ENCODE measurements around the gene DLG2. TPM values are rescaled to one million over a fixed set of nuclear protein-coding genes. Genes with fewer than 3 reads are reported as not detected.

DLG2 gene
- total and polyA plus RNA-seq, 4 donors = 0.30 to 5.5 (median 0.68) TPM

DNA sequence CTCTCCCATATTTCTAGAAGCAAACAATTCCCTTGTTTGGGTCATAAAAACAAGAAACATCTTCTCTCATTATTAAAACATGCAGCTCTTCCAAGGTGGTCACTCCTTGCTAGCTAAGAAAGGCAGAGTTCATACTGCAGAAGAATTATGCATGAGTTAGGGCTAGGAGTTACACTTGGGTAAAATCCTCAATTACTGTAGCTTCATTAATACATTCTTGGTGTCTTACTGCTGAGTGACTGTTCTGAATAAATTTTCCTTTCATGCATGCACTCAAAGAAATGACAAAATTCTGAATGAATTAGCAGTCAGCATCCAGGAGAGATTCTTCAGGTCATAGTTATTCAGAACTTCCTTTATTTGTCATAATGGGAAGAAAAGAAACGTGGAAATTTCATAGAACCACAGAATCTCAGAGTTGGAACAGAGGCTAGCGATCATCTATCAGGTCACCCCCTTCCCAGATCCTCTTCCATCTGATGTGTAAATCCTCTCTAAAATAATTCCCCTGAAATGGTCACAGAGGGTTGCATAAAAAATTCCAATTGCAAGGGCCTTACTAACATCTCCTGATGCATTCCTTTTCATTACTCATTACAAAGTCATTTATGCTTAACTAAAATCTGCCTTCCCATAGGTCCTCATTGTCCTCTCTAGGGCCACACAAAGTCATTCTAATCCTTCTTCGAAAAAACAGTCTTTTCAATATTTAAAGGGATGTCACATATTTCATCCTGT is 771.5 kb downstream of the DLG2 start:
- DNase-seq (ENCODE audit: low spot score) = no peak
- Histone ChIP-seq H3K27me3 (ENCODE audit: control insufficient read depth in 4 of 4, insufficient read depth in 4 of 4, low read length in 3 of 4) (no peaks in the 10 kb centered on the region), H3K4me1 (ENCODE audit: control insufficient read depth in 4 of 4, insufficient read depth in 4 of 4, low read length in 3 of 4) (no peaks in the 10 kb centered on the region), H3K9me3 (ENCODE audit: control insufficient read depth in 4 of 4, low read length in 3 of 4) (peaks cover 0 to 2% (median 0%) of the 10 kb centered on the region in 4 donors), H3K27ac (ENCODE audit: low read depth in 1 of 2, low read length in 2 of 2) (no peak overlapping the region), H3K9ac (ENCODE audit: low read depth in 1 of 2, low read length in 2 of 2) (no peak overlapping the region), H3K36me3 (ENCODE audit: control insufficient read depth in 4 of 4, insufficient read depth in 3 of 4, low read depth in 1 of 4, low read length in 3 of 4) (no peaks in the 10 kb centered on the region), H3K4me3 (ENCODE audit: low read depth in 1 of 3, low read length in 3 of 3) (no peak overlapping the region)
- TF ChIP-seq, protein P1, sequence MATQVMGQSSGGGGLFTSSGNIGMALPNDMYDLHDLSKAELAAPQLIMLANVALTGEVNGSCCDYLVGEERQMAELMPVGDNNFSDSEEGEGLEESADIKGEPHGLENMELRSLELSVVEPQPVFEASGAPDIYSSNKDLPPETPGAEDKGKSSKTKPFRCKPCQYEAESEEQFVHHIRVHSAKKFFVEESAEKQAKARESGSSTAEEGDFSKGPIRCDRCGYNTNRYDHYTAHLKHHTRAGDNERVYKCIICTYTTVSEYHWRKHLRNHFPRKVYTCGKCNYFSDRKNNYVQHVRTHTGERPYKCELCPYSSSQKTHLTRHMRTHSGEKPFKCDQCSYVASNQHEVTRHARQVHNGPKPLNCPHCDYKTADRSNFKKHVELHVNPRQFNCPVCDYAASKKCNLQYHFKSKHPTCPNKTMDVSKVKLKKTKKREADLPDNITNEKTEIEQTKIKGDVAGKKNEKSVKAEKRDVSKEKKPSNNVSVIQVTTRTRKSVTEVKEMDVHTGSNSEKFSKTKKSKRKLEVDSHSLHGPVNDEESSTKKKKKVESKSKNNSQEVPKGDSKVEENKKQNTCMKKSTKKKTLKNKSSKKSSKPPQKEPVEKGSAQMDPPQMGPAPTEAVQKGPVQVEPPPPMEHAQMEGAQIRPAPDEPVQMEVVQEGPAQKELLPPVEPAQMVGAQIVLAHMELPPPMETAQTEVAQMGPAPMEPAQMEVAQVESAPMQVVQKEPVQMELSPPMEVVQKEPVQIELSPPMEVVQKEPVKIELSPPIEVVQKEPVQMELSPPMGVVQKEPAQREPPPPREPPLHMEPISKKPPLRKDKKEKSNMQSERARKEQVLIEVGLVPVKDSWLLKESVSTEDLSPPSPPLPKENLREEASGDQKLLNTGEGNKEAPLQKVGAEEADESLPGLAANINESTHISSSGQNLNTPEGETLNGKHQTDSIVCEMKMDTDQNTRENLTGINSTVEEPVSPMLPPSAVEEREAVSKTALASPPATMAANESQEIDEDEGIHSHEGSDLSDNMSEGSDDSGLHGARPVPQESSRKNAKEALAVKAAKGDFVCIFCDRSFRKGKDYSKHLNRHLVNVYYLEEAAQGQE (IDR thresholded peaks at IDR 0.05) = no peak
- TF ChIP-seq EGR1 (IDR thresholded peaks at IDR 0.05; ENCODE audit: low read depth in 2 of 2) (no peak), HNF4A (conservative IDR thresholded peaks at IDR 0.05) (no peak), RXRA (IDR thresholded peaks at IDR 0.05) (no peak), FOXA2 (IDR thresholded peaks at IDR 0.05) (no peak), HNF4G (IDR thresholded peaks at IDR 0.05) (no peak), NR2F2 (IDR thresholded peaks at IDR 0.05) (no peak), RAD21 (IDR thresholded peaks at IDR 0.05) (no peak), YY1 (IDR thresholded peaks at IDR 0.05) (no peak), SP1 (IDR thresholded peaks at IDR 0.05) (no peak), JUND (IDR thresholded peaks at IDR 0.05) (no peak)
- TF ChIP-seq, protein P2, sequence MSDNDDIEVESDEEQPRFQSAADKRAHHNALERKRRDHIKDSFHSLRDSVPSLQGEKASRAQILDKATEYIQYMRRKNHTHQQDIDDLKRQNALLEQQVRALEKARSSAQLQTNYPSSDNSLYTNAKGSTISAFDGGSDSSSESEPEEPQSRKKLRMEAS (IDR thresholded peaks at IDR 0.05) = no peak
- TF ChIP-seq, protein P3, sequence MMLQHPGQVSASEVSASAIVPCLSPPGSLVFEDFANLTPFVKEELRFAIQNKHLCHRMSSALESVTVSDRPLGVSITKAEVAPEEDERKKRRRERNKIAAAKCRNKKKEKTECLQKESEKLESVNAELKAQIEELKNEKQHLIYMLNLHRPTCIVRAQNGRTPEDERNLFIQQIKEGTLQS (IDR thresholded peaks at IDR 0.05) = no peak
- 76% methylated on average over 3 of the region's 3 CpGs for WGBS

DNA sequence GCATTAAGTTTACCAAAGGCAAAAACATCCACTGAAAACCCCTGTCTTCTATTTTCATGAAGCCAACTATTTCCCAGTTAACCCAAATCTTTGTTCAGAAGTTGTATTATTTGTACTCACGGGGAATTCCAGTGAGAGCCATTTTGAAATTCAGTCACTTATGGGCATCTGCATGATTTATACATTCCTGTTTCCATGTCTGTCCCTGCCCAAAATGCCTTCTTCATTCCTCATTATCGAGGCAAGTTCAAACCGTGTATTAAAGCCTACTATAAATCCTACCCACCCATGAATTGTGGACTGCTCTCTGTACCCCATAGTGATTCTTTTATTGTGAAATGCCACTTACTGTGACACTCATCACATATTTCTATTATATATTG is 772.7 kb downstream of the DLG2 start:
- WGBS = 83% methylated on average over 3 of the region's 3 CpGs
- H3K9me3 ChIP-seq (ENCODE audit: control insufficient read depth in 4 of 4, low read length in 3 of 4) = peaks cover 0 to 2% (median 0%) of the 10 kb centered on the region in 4 donors

More for the DNA sequence above, 772.7 kb downstream of the DLG2 start:
- H3K27ac ChIP-seq (ENCODE audit: low read depth in 1 of 2, low read length in 2 of 2) = no peak overlapping the region
- DNase-seq (ENCODE audit: low spot score) = no peak
- TF ChIP-seq HNF4A (conservative IDR thresholded peaks at IDR 0.05) (no peak), TAF1 (conservative IDR thresholded peaks at IDR 0.05) (no peak), EGR1 (IDR thresholded peaks at IDR 0.05; ENCODE audit: low read depth in 2 of 2) (no peak)
- TF ChIP-seq, protein P4, sequence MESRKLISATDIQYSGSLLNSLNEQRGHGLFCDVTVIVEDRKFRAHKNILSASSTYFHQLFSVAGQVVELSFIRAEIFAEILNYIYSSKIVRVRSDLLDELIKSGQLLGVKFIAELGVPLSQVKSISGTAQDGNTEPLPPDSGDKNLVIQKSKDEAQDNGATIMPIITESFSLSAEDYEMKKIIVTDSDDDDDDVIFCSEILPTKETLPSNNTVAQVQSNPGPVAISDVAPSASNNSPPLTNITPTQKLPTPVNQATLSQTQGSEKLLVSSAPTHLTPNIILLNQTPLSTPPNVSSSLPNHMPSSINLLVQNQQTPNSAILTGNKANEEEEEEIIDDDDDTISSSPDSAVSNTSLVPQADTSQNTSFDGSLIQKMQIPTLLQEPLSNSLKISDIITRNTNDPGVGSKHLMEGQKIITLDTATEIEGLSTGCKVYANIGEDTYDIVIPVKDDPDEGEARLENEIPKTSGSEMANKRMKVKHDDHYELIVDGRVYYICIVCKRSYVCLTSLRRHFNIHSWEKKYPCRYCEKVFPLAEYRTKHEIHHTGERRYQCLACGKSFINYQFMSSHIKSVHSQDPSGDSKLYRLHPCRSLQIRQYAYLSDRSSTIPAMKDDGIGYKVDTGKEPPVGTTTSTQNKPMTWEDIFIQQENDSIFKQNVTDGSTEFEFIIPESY (IDR thresholded peaks at IDR 0.05) = no peak
- TF ChIP-seq, protein P2 (IDR thresholded peaks at IDR 0.05) = no peak
- TF ChIP-seq, protein P5, sequence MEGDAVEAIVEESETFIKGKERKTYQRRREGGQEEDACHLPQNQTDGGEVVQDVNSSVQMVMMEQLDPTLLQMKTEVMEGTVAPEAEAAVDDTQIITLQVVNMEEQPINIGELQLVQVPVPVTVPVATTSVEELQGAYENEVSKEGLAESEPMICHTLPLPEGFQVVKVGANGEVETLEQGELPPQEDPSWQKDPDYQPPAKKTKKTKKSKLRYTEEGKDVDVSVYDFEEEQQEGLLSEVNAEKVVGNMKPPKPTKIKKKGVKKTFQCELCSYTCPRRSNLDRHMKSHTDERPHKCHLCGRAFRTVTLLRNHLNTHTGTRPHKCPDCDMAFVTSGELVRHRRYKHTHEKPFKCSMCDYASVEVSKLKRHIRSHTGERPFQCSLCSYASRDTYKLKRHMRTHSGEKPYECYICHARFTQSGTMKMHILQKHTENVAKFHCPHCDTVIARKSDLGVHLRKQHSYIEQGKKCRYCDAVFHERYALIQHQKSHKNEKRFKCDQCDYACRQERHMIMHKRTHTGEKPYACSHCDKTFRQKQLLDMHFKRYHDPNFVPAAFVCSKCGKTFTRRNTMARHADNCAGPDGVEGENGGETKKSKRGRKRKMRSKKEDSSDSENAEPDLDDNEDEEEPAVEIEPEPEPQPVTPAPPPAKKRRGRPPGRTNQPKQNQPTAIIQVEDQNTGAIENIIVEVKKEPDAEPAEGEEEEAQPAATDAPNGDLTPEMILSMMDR (IDR thresholded peaks at IDR 0.05; ENCODE audit: low read depth, low read length, missing input control) = no peak
- no peaks in the 10 kb centered on the region for H3K27me3 ChIP-seq (ENCODE audit: control insufficient read depth in 4 of 4, insufficient read depth in 4 of 4, low read length in 3 of 4)
- no peaks in the 10 kb centered on the region for H3K36me3 ChIP-seq (ENCODE audit: control insufficient read depth in 4 of 4, insufficient read depth in 3 of 4, low read depth in 1 of 4, low read length in 3 of 4)
- no peak overlapping the region for H3K4me3 ChIP-seq (ENCODE audit: low read depth in 1 of 3, low read length in 3 of 3)
- H3K9ac ChIP-seq (ENCODE audit: low read depth in 1 of 2, low read length in 2 of 2) = no peak overlapping the region
- H3K4me1 ChIP-seq (ENCODE audit: control insufficient read depth in 4 of 4, insufficient read depth in 4 of 4, low read length in 3 of 4) = peaks cover 0 to 2% (median 0%) of the 10 kb centered on the region in 4 donors
